22Rv1 (cell line): ENCODE measurements around the gene GPR150.

ENCODE experiments used
- ZFX ChIP-seq: fragments of 450-650 bp; IDR thresholded peaks from 2 replicates; pipeline ENCODE4 v1.6.1; 2017; ENCODE audit warnings: antibody characterized with exemption, borderline replicate concordance
- TF ChIP-seq, protein P1 (sequence below): fragments of 450-650 bp; IDR thresholded peaks from 2 replicates; pipeline ENCODE4 v1.5.1; 2017; ENCODE audit warnings: mild to moderate bottlenecking

DNA sequence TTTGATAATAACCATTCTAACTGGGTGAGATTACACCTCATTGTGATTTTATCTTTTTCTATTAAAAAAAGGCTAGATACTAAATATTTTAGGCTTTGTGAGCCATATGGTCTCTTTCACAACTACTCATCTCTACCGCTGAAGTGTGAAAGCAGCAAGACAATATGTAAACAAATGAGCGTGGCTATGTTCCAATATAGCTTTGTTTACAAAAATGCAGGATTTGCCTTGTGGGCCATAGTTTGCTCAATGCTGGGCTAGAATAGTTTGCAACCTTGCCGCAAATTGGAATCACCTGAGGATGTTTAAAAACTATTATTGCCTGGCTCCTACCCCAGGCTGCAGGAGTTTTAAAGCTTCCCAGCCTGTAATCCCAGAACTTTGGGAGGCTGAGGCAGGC lies 10.2 kb upstream of the GPR150 start:
- TF ChIP-seq, protein P1, sequence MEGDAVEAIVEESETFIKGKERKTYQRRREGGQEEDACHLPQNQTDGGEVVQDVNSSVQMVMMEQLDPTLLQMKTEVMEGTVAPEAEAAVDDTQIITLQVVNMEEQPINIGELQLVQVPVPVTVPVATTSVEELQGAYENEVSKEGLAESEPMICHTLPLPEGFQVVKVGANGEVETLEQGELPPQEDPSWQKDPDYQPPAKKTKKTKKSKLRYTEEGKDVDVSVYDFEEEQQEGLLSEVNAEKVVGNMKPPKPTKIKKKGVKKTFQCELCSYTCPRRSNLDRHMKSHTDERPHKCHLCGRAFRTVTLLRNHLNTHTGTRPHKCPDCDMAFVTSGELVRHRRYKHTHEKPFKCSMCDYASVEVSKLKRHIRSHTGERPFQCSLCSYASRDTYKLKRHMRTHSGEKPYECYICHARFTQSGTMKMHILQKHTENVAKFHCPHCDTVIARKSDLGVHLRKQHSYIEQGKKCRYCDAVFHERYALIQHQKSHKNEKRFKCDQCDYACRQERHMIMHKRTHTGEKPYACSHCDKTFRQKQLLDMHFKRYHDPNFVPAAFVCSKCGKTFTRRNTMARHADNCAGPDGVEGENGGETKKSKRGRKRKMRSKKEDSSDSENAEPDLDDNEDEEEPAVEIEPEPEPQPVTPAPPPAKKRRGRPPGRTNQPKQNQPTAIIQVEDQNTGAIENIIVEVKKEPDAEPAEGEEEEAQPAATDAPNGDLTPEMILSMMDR: no peak
- no peak for TF ChIP-seq ZFX
